DND-41 (cell line): ENCODE measurements around the gene SLC16A11.
A peak's percentile ranks its signal among the peaks of the same experiment; 100 is the strongest.

ENCODE experiments used
- ATAC-seq: fragments of 200-7000 bp; cut with Tn5 transposase; 3 replicates; pipeline ENCODE4 v1.9.1; 2021; ENCODE audit warnings: low read depth; ENCODE audit not compliant: insufficient read depth
- DNase-seq: peaks from one replicate; pipeline ENCODE4 v3.0.0-alpha.2; 2020
- H2AFZ ChIP-seq: 2 replicates; pipeline ENCODE4 v1.6.0; 2012; ENCODE audit warnings: low read depth, low read length
- H3K27ac ChIP-seq: 2 replicates; pipeline ENCODE4 v1.5.1; 2012; ENCODE audit warnings: low read length, inconsistent platforms
- H3K27me3 ChIP-seq: fragments of 200-600 bp; sonication (generic); 2 replicates; pipeline ENCODE4 v1.6.0; 2012; ENCODE audit warnings: low read length, mild to moderate bottlenecking, inconsistent platforms; ENCODE audit not compliant: insufficient read depth, poor library complexity
- H3K36me3 ChIP-seq: 2 replicates; pipeline ENCODE4 v1.5.1; 2012; ENCODE audit warnings: low read length, inconsistent platforms; ENCODE audit not compliant: insufficient read depth
- H3K4me1 ChIP-seq: 2 replicates; pipeline ENCODE4 v1.5.1; 2012; ENCODE audit warnings: mild to moderate bottlenecking, low read length; ENCODE audit not compliant: insufficient read depth
- H3K4me2 ChIP-seq: 2 replicates; pipeline ENCODE4 v1.6.0; 2012; ENCODE audit warnings: mild to moderate bottlenecking, moderate library complexity, low read length, inconsistent platforms; ENCODE audit not compliant: insufficient read depth
- H3K4me3 ChIP-seq, 2 experiments: fragments of 200-600 bp in 1 of 2; shearing (Covaris generic) in 1 of 2; 2 replicates each; pipeline ENCODE4 v1.5.1; 2012 to 2016; ENCODE audit warnings: inconsistent platforms in 2 of 2, low read length in 2 of 2, mild to moderate bottlenecking in 2 of 2, low read depth in 1 of 2, moderate library complexity in 1 of 2
- H3K79me2 ChIP-seq: 2 replicates; pipeline ENCODE4 v1.6.0; 2012; ENCODE audit warnings: low read length, inconsistent platforms; ENCODE audit not compliant: insufficient read depth
- H3K9ac ChIP-seq: 2 replicates; pipeline ENCODE4 v1.6.0; 2012; ENCODE audit warnings: low read depth, mild to moderate bottlenecking, inconsistent platforms, low read length, moderate library complexity
- H3K9me3 ChIP-seq: 2 replicates; pipeline ENCODE4 v1.5.1; 2012; ENCODE audit warnings: low read length, moderate library complexity, mild to moderate bottlenecking, inconsistent platforms; ENCODE audit not compliant: insufficient read depth, severe bottlenecking
- H4K20me1 ChIP-seq: 2 replicates; pipeline ENCODE4 v1.6.0; 2012; ENCODE audit warnings: low read length; ENCODE audit not compliant: insufficient read depth
- EZH2 ChIP-seq: IDR thresholded peaks from 3 replicates; pipeline ENCODE4 v1.6.1; 2012; ENCODE audit warnings: borderline replicate concordance, low read depth, mild to moderate bottlenecking, moderate library complexity, low read length, inconsistent platforms; ENCODE audit not compliant: severe bottlenecking
- TF ChIP-seq, protein P1 (sequence below): IDR thresholded peaks from 2 replicates; pipeline ENCODE4 v1.5.1; 2012; ENCODE audit warnings: borderline replicate concordance, low read length, moderate library complexity, mild to moderate bottlenecking; ENCODE audit not compliant: poor library complexity, severe bottlenecking; ENCODE audit errors: extremely low read depth

SLC16A11 gene

DNA sequence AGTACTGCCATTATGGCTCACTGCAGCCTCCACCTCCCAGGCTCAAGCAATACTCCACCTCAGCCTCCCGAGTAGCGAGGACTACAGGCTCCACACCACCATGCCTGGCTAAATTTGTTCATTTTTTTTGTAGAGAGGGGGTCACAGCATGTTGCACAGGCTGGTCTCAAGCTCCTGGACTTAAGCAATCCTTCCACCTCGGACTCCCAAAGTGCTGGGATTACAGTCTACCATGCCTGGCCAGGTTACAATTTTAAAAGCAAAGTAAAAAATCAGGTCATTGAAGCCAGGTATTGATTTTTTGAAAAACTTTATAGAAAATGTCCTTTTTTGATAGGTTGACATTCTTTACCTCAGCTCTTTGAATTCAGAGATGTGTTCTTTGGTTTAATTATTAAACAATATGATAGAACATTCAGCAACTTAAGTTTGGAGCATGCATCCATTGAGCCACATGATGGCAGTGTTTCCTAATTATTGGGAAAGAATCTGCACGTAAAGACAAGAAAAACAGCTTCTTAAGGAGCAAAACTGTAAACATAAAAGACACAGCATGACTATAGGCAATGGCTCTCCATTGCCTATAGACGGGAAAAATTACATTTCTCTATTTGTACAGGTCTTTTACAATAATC lies 1.7 kb upstream of the SLC16A11 start:
- no peaks in the 10 kb centered on the region for H4K20me1 ChIP-seq
- peaks cover 9% of the 10 kb centered on the region for H3K4me1 ChIP-seq
- ATAC-seq (peak; percentile 60; the same call in 1 of the 3 replicates), DNase-seq (peak; percentile 39)
- H3K4me3 ChIP-seq, result no peak overlapping the region
- no peak for TF ChIP-seq EZH2
- TF ChIP-seq, protein P1, sequence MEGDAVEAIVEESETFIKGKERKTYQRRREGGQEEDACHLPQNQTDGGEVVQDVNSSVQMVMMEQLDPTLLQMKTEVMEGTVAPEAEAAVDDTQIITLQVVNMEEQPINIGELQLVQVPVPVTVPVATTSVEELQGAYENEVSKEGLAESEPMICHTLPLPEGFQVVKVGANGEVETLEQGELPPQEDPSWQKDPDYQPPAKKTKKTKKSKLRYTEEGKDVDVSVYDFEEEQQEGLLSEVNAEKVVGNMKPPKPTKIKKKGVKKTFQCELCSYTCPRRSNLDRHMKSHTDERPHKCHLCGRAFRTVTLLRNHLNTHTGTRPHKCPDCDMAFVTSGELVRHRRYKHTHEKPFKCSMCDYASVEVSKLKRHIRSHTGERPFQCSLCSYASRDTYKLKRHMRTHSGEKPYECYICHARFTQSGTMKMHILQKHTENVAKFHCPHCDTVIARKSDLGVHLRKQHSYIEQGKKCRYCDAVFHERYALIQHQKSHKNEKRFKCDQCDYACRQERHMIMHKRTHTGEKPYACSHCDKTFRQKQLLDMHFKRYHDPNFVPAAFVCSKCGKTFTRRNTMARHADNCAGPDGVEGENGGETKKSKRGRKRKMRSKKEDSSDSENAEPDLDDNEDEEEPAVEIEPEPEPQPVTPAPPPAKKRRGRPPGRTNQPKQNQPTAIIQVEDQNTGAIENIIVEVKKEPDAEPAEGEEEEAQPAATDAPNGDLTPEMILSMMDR, result peak; percentile 87
- H3K9me3 ChIP-seq, result no peaks in the 10 kb centered on the region
- no peak overlapping the region for H2AFZ ChIP-seq
- H3K27me3 ChIP-seq, result peaks cover 12% of the 10 kb centered on the region
- 0 out of 2 replicates have a peak overlapping the region, but pooled peaks have one; percentile 13 for H3K4me2 ChIP-seq
- H3K79me2 ChIP-seq, result no peaks in the 10 kb centered on the region
- H3K27ac ChIP-seq, result no peak overlapping the region
- no peak overlapping the region for H3K9ac ChIP-seq
- H3K36me3 ChIP-seq, result no peaks in the 10 kb centered on the region

DNA sequence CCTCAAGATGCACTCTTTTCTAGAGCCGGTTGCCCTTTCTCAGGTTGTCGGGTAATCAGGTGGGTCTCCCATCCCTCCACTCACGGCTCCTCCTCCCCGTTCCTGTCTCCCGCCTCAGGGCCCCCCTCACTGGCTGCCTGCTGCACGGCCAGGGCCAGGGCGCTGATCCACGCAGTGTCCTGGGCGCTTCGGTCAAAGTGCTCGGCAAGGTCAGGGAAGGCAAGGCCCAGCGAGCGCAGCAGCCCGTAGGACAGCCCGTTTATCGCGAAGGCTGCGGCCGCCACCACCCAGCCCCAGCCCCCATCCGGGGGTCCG lies 753 bp downstream of the SLC16A11 start:
- no peak overlapping the region for H3K9ac ChIP-seq
- H3K4me2 ChIP-seq, result no peak overlapping the region
- H3K9me3 ChIP-seq, result no peaks in the 10 kb centered on the region
- DNase-seq (no peak), ATAC-seq (no peak)
- H3K4me1 ChIP-seq, result peaks cover 9% of the 10 kb centered on the region
- H3K36me3 ChIP-seq, result no peaks in the 10 kb centered on the region
- H3K79me2 ChIP-seq, result no peaks in the 10 kb centered on the region
- H4K20me1 ChIP-seq, result no peaks in the 10 kb centered on the region
- H3K27me3 ChIP-seq, result peaks cover 12% of the 10 kb centered on the region
- TF ChIP-seq EZH2, result no peak
- TF ChIP-seq, protein P1, result no peak
- no peak overlapping the region for H3K27ac ChIP-seq
- H2AFZ ChIP-seq, result no peak overlapping the region
- no peak overlapping the region for H3K4me3 ChIP-seq

DNA sequence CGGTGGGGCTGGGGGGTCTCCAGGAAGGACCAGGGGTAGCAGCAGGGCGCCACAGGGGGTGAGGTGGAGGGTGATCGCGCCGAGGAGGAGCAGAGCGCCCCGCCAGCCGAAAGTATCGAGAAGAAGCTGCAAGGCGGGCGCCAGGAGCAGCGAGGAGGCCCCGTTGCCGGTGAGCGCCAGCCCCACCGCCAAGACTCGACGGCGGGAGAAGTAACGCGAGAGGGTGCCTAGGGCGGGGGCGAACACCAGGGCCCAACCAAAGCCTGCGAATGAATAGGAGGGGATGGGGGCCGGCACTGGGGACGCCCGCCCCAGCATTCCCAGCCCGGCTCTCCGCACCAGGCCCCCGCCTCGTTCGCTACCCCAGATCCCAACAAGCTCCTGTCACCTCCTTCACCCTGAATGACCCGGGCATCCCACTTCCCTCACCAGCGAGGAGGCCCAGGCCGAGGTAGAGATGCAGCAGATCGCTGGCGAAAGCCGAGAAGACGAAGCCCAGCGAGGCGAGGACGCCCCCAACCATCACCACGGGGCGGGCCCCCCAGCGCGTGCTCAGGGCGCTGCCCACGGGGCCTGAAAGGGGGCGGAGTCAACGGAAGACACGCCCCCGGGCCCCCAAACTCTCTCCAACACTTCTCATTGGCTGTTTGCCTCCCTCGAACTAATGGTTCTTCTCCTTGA lies 1.3 kb downstream of the SLC16A11 start:
- no peak overlapping the region for H3K4me3 ChIP-seq
- H2AFZ ChIP-seq, result no peak overlapping the region
- no peaks in the 10 kb centered on the region for H3K79me2 ChIP-seq
- no peak overlapping the region for H3K27ac ChIP-seq
- H3K4me1 ChIP-seq, result peaks cover 9% of the 10 kb centered on the region
- H3K36me3 ChIP-seq, result no peaks in the 10 kb centered on the region
- H3K27me3 ChIP-seq, result peaks cover 12% of the 10 kb centered on the region
- ATAC-seq, result no peak
- TF ChIP-seq EZH2, result no peak
- TF ChIP-seq, protein P1, result no peak
- no peaks in the 10 kb centered on the region for H4K20me1 ChIP-seq
- H3K4me2 ChIP-seq, result no peak overlapping the region
- no peak for DNase-seq
- H3K9me3 ChIP-seq, result no peaks in the 10 kb centered on the region
- H3K9ac ChIP-seq, result no peak overlapping the region
